GM19397 (cell line): ENCODE data around the gene SOS2.
"Not testable (repeated sequence)": the region's sequence is repeated elsewhere in the genome, so short reads cannot be mapped to it uniquely, and the experiment has no call there.

Experiments used
- ATAC-seq: cut with Tn5 transposase; IDR thresholded peaks from one replicate; pipeline ENCODE4 v1.9.1; 2021; ENCODE audit warnings: mild to moderate bottlenecking, moderate library complexity; ENCODE audit not compliant: unreplicated experiment

SOS2 gene

DNA sequence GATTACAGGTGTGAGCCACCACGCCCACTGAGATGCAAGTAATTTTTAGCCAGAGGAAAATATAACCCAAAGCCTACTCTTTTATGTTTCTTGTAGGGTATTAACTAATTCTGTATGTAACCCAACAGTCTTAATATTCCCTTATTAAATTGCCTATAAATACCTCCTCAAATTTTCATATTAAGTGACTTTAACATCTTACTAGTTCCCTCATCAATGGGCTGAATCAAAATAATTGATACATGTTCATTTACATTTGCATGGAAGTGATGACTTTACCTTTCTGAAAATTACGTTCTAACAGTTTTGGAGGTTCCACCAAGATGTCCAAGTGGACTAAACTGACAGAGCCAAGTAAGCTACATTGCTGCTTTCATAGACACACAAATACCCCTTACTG, 3.1 kb downstream of the SOS2 start:
- ATAC-seq, result no peak

DNA sequence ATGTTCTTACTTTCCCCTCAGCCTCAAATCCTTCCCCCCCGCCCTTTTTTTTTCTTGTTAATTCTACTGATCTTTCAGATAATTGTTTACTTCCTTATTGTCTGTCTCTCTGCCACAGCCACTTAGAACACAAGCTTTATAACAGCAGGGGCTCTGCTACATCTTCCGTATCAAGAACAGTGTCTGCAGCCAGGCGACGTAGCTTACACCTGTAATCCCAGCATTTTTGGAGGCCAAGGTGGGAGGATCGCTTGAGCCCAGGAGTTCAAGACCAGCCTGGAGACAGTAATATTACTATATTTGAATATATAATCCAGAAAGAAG, 5.4 kb downstream of the SOS2 start:
- no peak for ATAC-seq

DNA sequence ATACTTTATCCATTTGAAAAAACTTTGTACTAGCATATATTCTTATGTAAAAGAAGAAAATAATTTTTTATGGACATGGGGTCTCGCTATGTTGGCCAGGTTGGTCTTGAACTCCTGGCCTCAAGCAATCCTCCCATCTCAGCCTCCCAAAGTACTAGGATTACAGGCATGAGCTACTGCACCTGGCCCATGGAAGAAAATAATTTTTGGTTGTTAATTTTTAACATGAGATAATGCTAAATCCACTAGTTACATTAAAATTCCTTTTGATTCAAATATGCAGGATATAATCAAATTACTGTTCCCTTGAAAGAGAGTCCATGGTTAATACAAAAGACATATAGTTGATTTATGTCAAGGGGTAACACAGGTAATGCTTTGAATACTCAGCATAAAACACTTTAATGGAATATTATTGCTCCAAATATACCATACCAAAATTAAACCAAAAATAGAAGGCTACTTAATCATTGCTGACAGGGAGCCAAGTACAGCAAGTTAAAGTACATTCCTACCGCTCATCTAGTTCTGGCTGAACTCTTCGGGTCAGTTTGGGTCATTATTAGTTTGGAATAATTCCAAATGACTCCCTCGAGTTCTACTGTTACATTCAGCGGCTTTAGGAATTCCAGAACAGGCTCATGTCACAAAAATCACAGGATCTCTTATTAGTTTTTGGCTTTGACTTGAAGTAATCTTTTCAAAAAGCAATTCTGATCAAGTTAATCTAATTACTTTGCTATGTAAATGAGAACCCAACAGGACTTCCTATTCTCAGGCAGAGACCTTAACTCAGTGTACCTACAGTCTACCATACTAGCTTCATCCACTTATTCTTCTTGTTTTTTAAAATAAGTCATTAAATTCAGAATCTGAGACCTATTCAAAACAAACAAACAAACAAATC, 6.1 kb downstream of the SOS2 start:
- ATAC-seq, result no peak

DNA sequence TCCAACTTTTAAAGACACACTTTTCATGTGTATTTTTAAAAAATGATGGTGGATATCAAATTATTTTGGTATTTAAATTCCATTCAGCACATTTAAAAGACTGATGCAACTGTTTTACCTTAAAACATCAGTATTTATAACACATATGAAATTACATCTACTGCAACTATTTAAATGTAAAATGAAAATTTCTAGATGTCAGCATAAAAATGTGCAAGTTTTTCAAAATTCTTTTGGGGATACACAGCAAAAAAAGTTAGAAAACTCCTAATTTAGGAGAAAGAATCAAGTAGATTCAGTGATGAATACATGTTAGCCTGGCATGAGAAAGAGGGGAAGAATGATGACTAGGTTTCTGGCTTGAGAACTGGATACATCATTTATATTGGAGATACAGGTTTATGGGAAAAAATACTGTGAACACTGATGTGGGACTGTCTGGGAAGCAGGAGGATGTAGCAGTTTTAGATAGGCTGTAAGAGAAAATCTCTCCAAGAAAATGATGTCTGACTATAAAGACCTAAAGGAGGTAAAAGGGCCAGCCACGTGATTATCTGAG, 9.2 kb downstream of the SOS2 start:
- no peak for ATAC-seq

- no peak for ATAC-seq
Observed at GRCh38 chr14:50218501-50218900, 12.9 kb downstream of the SOS2 start.

- ATAC-seq, result no peak
Observed at GRCh38 chr14:50215416-50215815, 16.0 kb downstream of the SOS2 start.

GRCh38 chr14:50213795-50214194, 17.6 kb downstream of the SOS2 start:
- no peak for ATAC-seq

GRCh38 chr14:50212726-50213125, 18.7 kb downstream of the SOS2 start:
- ATAC-seq, result no peak

DNA sequence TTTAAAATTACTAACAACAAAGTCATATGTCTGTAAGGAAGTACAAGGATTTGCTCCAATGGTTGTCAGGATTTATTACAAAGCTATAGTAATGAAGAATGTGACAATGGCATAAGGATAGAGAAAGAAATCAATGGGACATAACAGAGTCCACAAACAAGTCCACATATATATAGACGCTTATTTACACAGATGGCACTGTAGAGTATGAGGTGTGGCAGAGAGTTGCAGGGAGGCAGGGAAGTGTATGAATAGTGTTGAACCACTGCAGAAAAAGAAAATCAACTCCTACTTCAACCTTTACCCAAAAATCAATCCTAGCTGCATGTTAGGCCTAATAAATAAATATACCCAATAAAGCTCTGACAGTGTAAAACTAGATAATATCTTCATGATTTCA, 21.3 kb downstream of the SOS2 start:
- no peak for ATAC-seq

DNA sequence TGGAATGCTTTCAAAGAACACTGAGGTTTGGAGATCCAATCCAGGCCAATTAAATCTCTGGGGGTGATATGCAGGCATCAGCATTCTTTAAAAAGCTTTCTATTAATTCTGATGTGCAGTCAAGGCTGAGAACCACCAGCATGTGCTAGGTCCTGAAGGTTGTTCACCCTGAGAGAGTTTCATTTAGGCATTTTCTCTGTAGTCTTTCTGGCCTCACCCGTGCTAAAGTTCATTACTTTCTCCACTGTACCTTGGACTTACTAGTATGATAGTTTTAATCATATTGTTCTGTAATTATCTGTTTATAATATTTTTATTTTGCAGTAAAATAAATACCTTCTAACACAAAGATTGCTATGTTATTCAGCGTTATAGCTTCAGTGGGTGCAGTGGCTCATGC, 32.9 kb downstream of the SOS2 start:
- ATAC-seq, result no peak

DNA sequence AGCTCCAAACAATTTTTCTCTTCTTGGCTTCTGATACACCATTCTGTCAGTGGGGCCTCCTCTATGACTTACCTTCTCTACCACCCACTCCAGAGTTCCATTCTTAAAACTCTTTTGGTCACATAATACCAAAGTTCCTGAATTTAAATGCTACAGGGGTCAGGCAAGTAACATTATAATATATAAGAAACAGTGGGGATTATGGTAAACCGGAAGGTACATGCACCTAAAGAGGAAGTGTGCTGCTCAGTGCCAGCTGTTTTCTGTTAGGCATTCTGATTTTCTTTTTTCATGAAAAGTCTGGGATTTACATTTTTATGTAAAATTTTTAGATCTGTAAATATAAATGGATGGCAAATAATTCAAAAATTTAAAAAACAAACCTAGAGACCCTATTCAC, 39.9 kb downstream of the SOS2 start:
- ATAC-seq, result no peak

DNA sequence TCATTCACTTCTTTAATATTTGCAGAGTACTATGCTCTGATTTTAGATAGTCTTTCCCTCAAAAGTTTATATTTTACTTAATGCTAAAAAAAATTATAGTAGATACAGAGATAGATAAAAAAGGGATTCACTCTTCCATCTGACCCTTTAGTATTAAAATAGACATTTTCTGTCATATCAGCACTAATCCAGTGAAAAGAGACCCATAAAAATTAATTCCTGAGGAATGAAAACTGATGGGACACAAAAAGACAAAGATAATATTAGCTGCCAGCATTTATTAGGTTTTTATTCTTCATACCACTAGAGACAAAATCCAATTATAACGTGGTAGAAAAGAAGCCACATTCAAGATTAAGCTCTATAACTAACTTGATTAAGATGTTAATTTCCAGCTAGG, 45.3 kb downstream of the SOS2 start:
- ATAC-seq, result no peak

DNA sequence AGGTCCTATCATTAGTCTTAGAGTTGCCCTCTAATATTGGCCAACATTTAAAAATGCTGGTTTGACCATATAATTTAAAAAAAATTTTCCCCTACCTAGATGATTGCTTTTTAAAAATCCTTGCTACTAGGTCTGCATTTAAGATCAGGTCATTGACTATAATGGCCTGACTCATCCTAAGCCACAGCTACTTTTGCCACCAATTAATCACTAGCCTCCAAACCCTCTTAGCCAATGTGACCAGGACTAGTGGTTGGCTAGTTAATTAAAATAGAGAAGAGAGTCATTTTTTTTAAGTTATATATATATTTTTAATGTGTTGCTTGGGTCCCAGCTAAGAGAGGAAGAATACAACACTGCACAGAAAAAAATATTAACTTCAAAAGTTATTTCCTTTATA, 57.5 kb downstream of the SOS2 start:
- ATAC-seq, result no peak

GRCh38 chr14:50171895-50172294, 59.5 kb downstream of the SOS2 start:
- ATAC-seq, result no peak

DNA sequence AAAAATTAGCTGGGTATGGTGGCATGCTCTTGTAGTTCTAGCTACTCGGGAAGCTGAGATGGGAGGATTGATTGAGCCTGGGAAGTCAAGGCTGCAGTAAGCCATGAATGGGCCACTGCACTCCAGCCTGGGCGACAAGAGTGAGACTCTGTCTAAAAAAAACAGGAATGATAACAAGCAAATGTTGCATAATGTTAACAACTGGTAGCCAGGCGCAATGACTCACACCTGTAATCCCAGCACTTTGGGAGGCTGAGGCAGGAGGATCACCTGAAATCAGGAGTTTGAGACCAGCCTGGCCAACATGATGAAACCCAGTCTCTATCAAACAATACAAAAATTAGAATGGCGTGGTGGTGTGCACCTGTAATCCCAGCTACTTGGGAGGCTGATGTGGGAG, 64.0 kb downstream of the SOS2 start:
- not testable (repeated sequence) for ATAC-seq

DNA sequence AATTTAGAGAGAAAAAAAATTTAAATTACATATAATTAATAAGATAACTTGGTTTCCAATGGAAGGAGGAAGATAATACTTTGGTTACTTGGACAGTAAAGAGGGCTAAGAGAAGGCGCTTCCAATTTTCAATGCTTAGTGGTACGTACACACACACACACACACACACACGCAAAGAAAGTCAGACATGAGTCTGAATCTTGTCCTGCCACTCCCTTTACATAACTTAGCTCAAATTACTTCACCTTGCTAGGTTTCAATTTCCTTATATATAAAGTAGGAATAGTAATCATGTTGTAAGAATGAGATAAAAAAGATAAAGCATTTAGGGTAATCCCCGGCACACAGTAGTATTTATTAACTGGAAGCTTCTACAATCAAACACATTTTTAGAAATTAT, 75.3 kb downstream of the SOS2 start:
- no peak for ATAC-seq

DNA sequence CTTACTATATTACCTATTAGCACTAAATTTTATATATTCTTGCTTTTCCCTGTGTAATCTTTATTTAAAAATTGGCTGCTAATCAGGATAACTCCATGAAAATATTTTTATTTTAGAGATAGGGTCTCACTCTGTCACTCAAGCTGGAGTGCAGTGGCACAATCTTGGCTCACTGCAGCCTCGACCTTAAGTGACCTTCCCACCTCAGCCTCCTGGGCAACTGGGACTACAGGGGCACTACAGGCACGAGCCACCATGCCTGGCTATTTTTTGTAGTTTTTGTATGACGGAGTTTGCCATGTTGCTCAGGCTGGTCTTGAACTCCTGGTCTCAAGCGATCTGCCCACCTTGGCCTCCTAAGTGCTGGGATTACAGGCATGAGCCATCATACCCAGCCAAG, 82.6 kb downstream of the SOS2 start:
- no peak for ATAC-seq

DNA sequence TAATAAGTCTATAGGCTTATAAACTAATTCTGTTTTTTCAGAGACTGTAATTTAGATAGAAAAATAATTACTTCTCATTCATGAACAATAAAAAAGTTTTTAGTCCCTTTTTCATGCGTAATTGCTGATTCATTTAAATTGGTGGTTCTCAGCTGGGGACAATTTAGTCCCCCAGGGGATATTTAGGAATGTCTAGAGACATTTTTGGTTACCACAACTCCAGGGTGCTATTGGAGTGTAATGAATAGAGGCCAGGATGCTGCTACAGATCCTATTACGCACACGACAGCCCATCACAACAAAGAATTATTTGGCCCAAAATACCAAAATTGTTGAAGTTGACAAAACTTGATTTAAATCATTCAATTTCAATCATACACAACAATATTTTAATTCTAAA, 92.2 kb downstream of the SOS2 start:
- ATAC-seq, result no peak

- ATAC-seq, result no peak
Observed at GRCh38 chr14:50127802-50128201, 103.6 kb downstream of the SOS2 start.

DNA sequence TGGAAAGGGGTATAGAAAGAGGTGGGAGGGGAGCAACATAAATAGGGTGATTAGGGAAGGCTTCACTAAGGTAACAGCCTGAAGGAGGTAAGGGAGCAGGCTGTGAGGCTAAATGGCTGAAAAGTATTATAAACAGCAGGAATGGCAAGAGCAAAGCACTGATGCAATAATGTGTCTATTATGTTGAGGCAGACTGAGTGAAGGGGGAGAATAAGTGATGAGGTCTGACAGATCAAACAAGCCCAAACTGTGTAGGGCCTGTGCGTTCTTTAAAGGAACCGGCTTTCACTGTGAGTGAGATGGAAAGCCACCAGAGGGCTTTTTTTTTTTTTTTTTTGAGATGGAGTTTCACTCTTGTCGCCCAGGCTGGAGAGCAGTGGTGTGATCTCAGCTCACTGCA, 108.3 kb downstream of the SOS2 start:
- no peak for ATAC-seq

DNA sequence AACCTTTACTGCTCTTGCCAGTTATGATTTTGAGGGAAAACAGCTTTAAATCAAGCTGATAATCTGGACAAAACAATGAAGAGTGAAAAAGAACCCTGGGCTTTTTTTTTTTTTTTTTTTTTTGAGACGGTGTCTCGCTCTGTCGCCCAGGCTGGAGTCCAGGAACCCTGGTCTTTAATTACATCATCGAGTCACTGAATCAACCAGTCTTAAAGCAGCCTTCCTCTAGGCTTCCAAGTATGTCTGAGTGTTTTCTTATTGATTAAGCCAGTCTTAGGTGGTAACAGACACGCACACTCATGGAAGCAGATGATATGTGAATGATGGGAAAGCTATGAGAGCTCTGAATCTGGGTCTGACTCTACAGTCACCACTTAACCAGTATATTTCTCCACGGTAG, 109.1 kb downstream of the SOS2 start:
- ATAC-seq, result no peak

GRCh38 chr14:50121486-50121885, 109.9 kb downstream of the SOS2 start:
- no peak for ATAC-seq

DNA sequence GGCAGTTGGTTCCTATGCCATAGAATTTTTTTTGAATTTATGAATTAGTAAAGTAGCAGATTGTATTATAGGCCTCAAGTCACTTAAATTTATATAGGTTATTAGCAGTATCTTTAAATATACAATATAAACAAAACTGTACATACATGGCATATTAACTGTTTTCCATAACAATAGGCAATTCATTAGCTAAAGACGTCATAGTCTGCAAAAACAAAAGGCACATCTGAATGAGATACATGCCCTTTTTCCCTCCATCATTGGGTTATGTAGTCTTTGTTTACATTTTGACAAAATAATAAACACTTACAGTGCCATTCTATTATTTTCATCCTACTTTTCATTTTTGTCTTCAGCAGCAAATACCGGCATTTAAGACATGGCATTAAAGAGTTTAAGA, 113.9 kb downstream of the SOS2 start:
- no peak for ATAC-seq
